T-helper 2 cell treated with Interferon-gamma antibody and Interleukin-4, amounts not matched to agents 100 ng/mL and 5 ng/mL, for 36 hours (primary cell): Measurements from ENCODE around the gene APOM. TPM values are rescaled to one million over a fixed set of nuclear protein-coding genes. Genes with fewer than 3 reads are reported as not detected.

Experiments
- intact Hi-C: fragments of 100-400 bp; cut with micrococcal nuclease; formaldehyde crosslinking; loops from one replicate; pipeline ENCODE4 v1.15.1; 2023
- total RNA-seq: library from RNA; stranded (reverse); gene quantifications from 2 replicates; pipeline ENCODE4 v1.2.3, GENCODE V29; 2022

Gene APOM
- 3.0 TPM in 2 replicates for total RNA-seq

DNA sequence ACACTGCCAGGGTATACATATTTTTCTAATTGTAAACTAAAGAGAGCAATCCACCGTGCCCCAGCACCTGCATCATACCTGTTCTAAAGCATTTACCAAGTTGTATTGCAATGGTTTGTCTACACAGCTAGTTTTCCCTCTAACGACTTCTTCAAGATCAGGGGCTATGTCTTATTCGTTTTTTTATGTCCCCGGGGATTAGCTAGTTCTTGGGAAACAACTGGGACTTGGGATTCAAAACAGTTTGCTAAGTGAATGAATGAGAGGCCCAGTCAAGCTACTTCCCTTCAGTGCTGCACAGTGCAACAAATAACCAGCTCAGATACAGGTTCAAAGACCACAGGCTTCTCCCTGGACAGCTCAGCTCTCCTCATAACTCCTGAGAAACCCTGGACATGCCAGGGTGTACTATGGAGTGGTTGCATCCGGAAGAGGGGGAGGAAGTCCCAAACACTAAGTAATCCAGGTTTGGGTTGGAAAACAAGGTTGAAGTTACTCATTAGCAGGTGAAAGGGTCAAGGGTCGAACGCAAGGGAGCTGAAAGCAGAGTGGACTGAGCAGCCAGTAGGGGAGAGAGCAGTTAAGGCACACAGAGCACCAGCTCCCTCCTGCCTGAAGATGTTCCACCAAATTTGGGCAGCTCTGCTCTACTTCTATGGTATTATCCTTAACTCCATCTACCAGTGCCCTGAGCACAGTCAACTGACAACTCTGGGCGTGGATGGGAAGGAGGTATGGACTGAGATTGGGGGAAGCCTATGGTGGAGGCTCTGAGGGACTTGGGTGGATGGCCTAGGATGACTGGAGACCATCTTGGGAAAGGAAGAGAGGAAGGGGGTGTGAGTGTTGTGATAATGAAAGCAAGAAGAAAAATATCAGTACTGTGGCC lies at the start of gene APOM:
Gene APOM, plus strand, starts transcription at position 546 of the 889 bp plus-strand sequence. Its CDS starts 73 bp downstream, at position 619.
- intact Hi-C loops, result no loop called here

- intact Hi-C loops, result no loop called here
Observed at GRCh38 chr6:31607317-31607716, 48.4 kb upstream of the APOM start.

- intact Hi-C loops, result no loop called here
Observed at GRCh38 chr6:31609519-31610406, 45.9 kb upstream of the APOM start.

DNA sequence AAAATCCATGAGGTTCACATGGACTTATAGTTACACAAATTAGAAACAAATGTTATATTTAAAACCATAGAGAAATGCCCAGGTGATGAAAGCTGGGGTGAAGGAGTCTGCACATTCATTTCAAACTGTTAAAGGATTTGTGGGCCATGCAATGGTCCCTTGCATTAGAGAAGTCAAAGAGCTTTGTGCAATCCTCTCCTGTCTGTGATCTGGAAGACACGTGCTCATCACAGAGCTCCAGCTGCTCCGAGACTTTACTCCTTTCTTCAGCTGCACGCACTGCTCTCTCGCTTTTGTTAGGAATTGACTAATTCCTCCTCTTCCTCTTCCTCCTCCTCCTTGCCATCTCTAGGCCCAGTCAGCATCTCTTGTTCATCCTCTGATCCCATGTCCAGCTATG lies 44.7 kb upstream of the APOM start:
- intact Hi-C loops, result no loop called here

DNA sequence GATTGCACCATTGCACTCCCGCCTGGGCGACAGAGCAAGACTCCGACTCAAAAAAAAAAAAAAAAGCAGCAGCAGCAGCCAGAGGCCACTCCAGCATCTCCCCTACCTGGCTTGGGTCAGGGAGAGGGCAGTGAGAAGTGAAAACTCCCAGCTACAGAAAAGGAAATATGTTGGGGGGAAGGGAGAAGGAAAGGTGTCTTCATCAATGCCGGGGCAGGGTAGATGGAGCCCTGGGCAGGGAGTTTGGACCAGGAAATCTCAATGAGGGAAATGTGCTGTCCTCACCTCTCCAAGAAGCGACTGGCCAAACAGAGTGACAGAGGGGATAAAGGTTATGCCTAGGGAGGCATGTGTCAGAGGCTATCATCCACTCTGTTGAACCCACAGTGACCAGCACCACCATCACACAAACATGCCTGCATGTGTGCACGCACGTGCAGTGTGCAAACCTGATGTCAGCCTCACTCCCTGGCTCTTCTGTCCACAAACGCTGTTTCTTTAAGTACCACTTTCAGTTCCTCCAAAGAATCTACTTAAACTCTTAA lies 41.5 kb upstream of the APOM start:
- intact Hi-C loops, result no loop called here

GRCh38 chr6:31614684-31615578 lies 40.8 kb upstream of the APOM start, which contains the start of gene AIF1:
AIF1 (plus strand) TSS chr6:31615234; CDS start chr6:31615330, 96 bp downstream.
- intact Hi-C loops, result no loop called here

DNA sequence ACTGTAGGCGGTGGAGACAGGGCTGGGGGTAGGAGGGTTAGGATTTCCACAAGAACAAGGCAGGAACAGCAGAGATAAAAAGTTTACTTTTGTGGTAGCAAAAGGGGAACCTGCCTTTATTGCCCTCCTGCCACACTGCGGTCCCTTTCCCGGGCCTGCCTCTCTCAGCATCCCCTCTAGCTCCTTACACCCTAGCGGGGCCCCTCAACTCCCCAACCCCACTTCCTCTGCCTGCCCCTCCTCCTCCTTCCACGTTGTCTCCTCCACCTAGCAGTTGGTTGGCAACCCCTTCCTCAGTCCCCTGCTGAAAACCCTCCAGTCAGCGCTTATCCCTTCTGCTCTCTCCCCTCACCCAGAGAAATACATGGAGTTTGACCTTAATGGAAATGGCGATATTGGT lies 39.9 kb upstream of the APOM start:
- intact Hi-C loops, result no loop called here

DNA sequence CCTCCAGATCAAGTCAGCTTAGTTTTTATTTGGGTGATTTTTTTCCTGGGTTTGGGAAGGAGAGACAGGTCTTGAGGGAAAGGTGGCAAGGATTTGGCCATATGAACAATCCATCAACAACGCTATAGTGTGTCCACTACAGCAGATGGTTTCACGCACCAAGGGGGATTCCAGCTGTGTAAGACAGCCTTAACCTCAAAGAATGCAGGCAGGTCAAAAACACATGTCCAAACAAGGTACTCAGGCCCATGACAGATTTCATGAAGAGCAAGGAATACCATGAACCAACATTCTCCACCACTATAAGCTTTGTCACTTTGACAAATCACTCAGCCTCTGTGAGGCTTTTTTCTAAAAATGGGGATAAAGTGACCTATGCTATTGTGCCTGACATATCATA lies 38.7 kb upstream of the APOM start:
- intact Hi-C loops, result no loop called here

DNA sequence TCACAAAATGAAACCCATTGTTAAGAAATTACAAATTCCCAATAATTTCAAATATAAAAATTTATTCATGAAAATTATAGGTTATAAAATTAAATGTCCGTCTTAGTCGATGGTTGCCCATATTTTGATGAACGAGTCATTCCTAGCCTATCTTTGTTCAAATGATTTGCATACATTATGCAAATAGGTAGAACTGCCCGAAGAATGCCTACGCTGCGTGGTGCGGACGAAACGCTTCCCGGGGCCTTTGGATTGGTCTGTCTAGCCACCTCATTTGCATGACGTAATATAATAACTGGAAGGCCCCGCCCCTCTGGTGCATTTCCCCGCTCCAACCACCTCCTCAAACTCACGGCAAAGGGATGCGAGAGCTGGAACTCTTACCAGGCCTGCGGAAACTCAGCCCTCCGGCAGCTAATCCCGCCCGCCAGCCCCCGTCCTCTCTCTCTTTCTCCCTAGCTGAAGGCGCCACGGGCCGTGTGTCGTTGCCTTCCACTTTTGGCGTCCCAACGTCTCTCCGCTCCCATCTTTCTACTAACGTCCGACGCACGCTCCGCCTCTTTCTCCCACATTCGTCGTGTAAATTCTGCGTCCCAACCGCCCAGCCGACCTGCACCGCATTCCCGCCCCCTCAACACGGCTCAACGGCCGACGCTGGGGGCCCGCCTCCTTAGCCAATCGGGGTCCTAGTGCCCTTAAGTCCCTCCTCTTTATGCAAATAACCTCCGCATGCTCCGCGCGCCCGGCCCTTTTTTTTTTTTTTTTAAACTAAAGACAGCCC lies 35.7 kb upstream of the APOM start:
- intact Hi-C loops, result loop anchor here (1.0 to 2.0 kb wide), 7 partner anchors 32 to 242 kb away; partner anchors contain the start of genes BAG6, HSPA1B, NEU1 and NFKBIL1

- intact Hi-C loops, result loop anchor here (1.0 to 2.0 kb wide), 7 partner anchors 32 to 242 kb away; partner anchors contain the start of genes BAG6, HSPA1B, NEU1 and NFKBIL1
Observed at GRCh38 chr6:31620586-31621319, 34.9 kb upstream of the APOM start, which contains the start of gene PRRC2A. PRRC2A (plus strand) TSS chr6:31620715; CDS start chr6:31622790, 2,075 bp downstream.

DNA sequence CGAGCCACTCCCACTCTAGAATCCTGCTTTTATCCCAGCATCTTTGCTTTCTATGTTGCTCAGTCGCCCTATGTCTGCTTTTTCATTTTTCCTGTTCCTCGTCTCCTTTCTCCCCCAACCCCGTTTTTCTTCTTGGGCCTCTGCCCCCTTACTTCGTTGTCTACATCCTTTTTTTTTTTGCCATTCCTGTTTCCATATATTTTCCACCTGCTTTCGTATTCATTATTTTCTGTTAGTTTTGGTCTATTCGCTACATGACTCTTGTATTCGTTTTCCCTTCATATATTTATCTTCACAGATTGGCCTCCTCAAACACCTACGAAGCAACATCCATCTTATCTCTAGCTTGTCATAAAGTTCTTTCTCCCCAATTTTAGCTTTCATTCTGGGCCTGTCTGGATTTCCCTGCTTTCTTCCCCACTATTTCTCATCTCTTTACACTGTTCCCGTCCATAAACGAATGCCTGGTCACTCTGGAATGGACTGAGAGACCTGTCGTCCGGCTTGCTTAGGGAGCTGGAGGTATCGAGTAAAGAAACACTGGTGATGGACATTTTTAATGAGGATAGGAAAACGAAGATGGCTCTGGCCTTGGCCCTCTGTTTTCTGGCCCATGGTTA lies 34.3 kb upstream of the APOM start:
- intact Hi-C loops, result loop anchor here (2.0 kb wide), 1 partner anchor 205 kb away; the partner anchor contains the start of gene HSPA1B

- intact Hi-C loops, result loop anchor here (2.0 kb wide), 1 partner anchor 205 kb away; the partner anchor contains the start of gene HSPA1B
Observed at GRCh38 chr6:31621991-31622390, 33.7 kb upstream of the APOM start.

DNA sequence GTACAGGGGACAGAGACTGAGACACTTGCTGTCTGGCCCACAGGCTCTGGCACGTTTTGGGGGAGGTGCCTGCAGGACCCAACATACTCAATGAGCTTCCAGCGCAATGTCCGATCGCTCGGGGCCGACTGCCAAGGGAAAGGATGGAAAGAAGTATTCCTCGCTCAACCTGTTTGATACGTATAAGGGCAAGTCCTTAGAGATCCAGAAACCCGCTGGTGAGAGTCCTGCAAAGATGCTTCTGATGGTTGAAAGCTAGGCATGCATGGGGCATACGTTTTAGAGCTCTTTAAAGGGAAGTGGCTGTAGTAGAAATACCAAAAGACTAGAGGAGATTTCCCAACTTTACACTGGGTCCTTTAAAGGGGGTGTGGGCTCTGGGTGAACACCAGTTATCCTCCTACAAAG lies 33.0 kb upstream of the APOM start:
- intact Hi-C loops, result no loop called here

- intact Hi-C loops, result no loop called here
Observed at GRCh38 chr6:31624070-31624469, 31.6 kb upstream of the APOM start.

DNA sequence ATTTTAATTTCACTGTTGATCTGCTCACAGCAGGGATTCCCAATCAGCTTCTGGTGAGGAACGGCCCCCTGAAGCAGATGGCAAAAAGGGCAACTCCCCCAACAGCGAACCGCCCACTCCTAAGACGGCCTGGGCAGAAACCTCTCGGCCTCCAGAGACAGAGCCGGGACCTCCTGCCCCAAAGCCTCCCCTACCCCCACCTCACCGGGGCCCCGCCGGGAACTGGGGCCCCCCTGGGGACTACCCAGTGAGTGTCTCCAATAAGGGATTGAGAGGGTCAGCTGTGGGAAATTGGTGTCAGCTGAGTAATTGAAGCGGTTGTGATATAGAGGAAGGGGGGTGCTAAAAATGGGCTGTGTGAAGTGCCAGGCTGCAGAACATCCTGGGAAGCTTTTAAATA lies 28.7 kb upstream of the APOM start:
- intact Hi-C loops, result no loop called here

- intact Hi-C loops, result no loop called here
Observed at GRCh38 chr6:31627690-31628287, 27.9 kb upstream of the APOM start.

DNA sequence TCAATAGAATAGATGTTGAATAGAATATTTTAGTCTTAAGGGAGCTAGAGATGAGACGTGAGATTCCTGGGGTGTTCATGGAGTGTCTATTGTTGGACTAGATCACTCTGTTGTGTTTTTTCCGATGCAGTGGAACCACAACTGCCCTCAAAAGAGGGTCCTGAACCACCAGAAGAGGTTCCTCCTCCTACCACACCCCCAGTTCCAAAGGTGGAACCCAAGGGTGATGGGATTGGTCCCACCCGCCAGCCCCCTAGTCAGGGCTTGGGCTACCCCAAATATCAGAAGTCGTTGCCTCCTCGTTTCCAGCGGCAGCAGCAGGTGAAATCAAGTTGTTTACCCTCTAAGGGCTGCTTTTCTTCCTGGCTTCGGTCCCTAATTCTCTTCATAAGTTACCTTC lies 26.7 kb upstream of the APOM start:
- intact Hi-C loops, result no loop called here
